Stimulated activated memory B cell treated with anti-CD40 and anti-IgM and Interleukin-4, amounts not matched to agents 10 μg/mL and 1 μg/mL and 100 μg/mL, for 72 hours (primary cell): Measurements from ENCODE around the gene LST1.
"Not testable (repeated sequence)": the region's sequence is repeated elsewhere in the genome, so short reads cannot be mapped to it uniquely, and the experiment has no call there.

ENCODE experiments used
- ATAC-seq: fragments of 150-1000 bp; cut with Tn5 transposase; 2 replicates; pipeline ENCODE4 v1.10.0; 2021
- H3K27ac Mint-ChIP-seq: one replicate; pipeline ENCODE4 v1.8.0; 2022; ENCODE audit warnings: mild to moderate bottlenecking, mixed read lengths
- H3K27me3 Mint-ChIP-seq: one replicate; pipeline ENCODE4 v1.8.0; 2022; ENCODE audit warnings: mixed read lengths
- H3K36me3 Mint-ChIP-seq: one replicate; pipeline ENCODE4 v1.8.0; 2022; ENCODE audit warnings: mixed read lengths
- H3K4me1 Mint-ChIP-seq: one replicate; pipeline ENCODE4 v1.8.0; 2022; ENCODE audit warnings: mixed read lengths
- H3K4me3 Mint-ChIP-seq: one replicate; pipeline ENCODE4 v1.8.0; 2022; ENCODE audit warnings: mild to moderate bottlenecking, moderate library complexity, mixed read lengths
- H3K9me3 Mint-ChIP-seq: one replicate; pipeline ENCODE4 v1.8.0; 2022; ENCODE audit warnings: mixed read lengths

LST1 gene

GRCh38 chr6:31586008-31586407 is at the start of gene LST1:
TSS of gene LST1 (plus strand) at chr6:31586277. CDS start at chr6:31587300, 1,023 bp downstream.
- Mint-ChIP-seq H3K27ac (peak within 1 kb of the TSS; percentile 82), H3K36me3 (peaks cover 7% of the 10 kb centered on the region), H3K4me1 (peaks cover 66% of the 10 kb centered on the region), H3K4me3 (peak within 1 kb of the TSS; percentile 73), H3K9me3 (no peaks in the 10 kb centered on the region), H3K27me3 (no peaks in the 10 kb centered on the region)
- no peak for ATAC-seq

GRCh38 chr6:31538805-31539400 is 47.2 kb upstream of the LST1 start:
- Mint-ChIP-seq H3K27ac (peak overlapping the region; percentile 92), H3K36me3 (peaks cover 67% of the 10 kb centered on the region), H3K27me3 (no peaks in the 10 kb centered on the region), H3K4me3 (peak overlapping the region; percentile 48), H3K4me1 (peaks cover 38% of the 10 kb centered on the region), H3K9me3 (no peaks in the 10 kb centered on the region)
- ATAC-seq: no peak

GRCh38 chr6:31540640-31541039 is 45.4 kb upstream of the LST1 start:
- ATAC-seq: no peak
- Mint-ChIP-seq H3K4me1 (peaks cover 38% of the 10 kb centered on the region), H3K9me3 (no peaks in the 10 kb centered on the region), H3K27ac (peak overlapping the region; percentile 92), H3K4me3 (peak overlapping the region; percentile 84), H3K36me3 (peaks cover 51% of the 10 kb centered on the region), H3K27me3 (no peaks in the 10 kb centered on the region)

- ATAC-seq: peak; percentile 46
- Mint-ChIP-seq H3K4me3 (peak overlapping the region; percentile 84), H3K27me3 (no peaks in the 10 kb centered on the region), H3K9me3 (no peaks in the 10 kb centered on the region), H3K27ac (peak overlapping the region; percentile 92), H3K36me3 (peaks cover 46% of the 10 kb centered on the region), H3K4me1 (peaks cover 38% of the 10 kb centered on the region)
These were observed 44.9 kb upstream of the LST1 start for GRCh38 chr6:31541059-31541657.

GRCh38 chr6:31541658-31542521 is 44.2 kb upstream of the LST1 start, which contains the start of gene DDX39B:
TSS of gene DDX39B (minus strand) at chr6:31542003. CDS start at chr6:31540532, 1,471 bp downstream.
- Mint-ChIP-seq H3K4me3 (peak within 1 kb of the TSS; percentile 84), H3K9me3 (no peaks in the 10 kb centered on the region), H3K4me1 (peaks cover 45% of the 10 kb centered on the region), H3K36me3 (peaks cover 40% of the 10 kb centered on the region), H3K27ac (peak within 1 kb of the TSS; percentile 92), H3K27me3 (no peaks in the 10 kb centered on the region)
- ATAC-seq: peak; percentile 91

GRCh38 chr6:31543639-31544038 is 42.4 kb upstream of the LST1 start:
- ATAC-seq: no peak
- H3K27ac Mint-ChIP-seq: no peak overlapping the region
- H3K4me3 Mint-ChIP-seq: no peak overlapping the region
- H3K9me3 Mint-ChIP-seq: no peaks in the 10 kb centered on the region
- H3K4me1 Mint-ChIP-seq: peaks cover 49% of the 10 kb centered on the region
- H3K27me3 Mint-ChIP-seq: no peaks in the 10 kb centered on the region
- peaks cover 30% of the 10 kb centered on the region for H3K36me3 Mint-ChIP-seq

- no peaks in the 10 kb centered on the region for H3K27me3 Mint-ChIP-seq
- no peak overlapping the region for H3K4me3 Mint-ChIP-seq
- peaks cover 19% of the 10 kb centered on the region for H3K36me3 Mint-ChIP-seq
- no peak overlapping the region for H3K27ac Mint-ChIP-seq
- no peaks in the 10 kb centered on the region for H3K9me3 Mint-ChIP-seq
- H3K4me1 Mint-ChIP-seq: peaks cover 47% of the 10 kb centered on the region
- ATAC-seq: no peak
These were observed 41.4 kb upstream of the LST1 start for GRCh38 chr6:31544676-31545075.

GRCh38 chr6:31545291-31545690 is 40.8 kb upstream of the LST1 start:
- H3K27me3 Mint-ChIP-seq: no peaks in the 10 kb centered on the region
- peaks cover 13% of the 10 kb centered on the region for H3K36me3 Mint-ChIP-seq
- no peak overlapping the region for H3K27ac Mint-ChIP-seq
- no peak overlapping the region for H3K4me3 Mint-ChIP-seq
- ATAC-seq: no peak
- peaks cover 41% of the 10 kb centered on the region for H3K4me1 Mint-ChIP-seq
- no peaks in the 10 kb centered on the region for H3K9me3 Mint-ChIP-seq

- H3K4me3 Mint-ChIP-seq: peak within 1 kb of the TSS; percentile 88
- H3K36me3 Mint-ChIP-seq: peaks cover 8% of the 10 kb centered on the region
- peak within 1 kb of the TSS; percentile 66 for H3K27ac Mint-ChIP-seq
- ATAC-seq: peak; percentile 79
- no peaks in the 10 kb centered on the region for H3K9me3 Mint-ChIP-seq
- H3K4me1 Mint-ChIP-seq: peaks cover 37% of the 10 kb centered on the region
- no peaks in the 10 kb centered on the region for H3K27me3 Mint-ChIP-seq
These were observed 39.6 kb upstream of the LST1 start, which contains the start of gene ATP6V1G2 for GRCh38 chr6:31546339-31546957. TSS of gene ATP6V1G2 (minus strand) at chr6:31546608. CDS start at chr6:31546559, 49 bp downstream.

- peaks cover 7% of the 10 kb centered on the region for H3K36me3 Mint-ChIP-seq
- H3K27me3 Mint-ChIP-seq: no peaks in the 10 kb centered on the region
- peak within 1 kb of the TSS; percentile 66 for H3K27ac Mint-ChIP-seq
- no peaks in the 10 kb centered on the region for H3K9me3 Mint-ChIP-seq
- ATAC-seq: peak; percentile 94
- H3K4me3 Mint-ChIP-seq: peak within 1 kb of the TSS; percentile 88
- H3K4me1 Mint-ChIP-seq: peaks cover 44% of the 10 kb centered on the region
These were observed 38.9 kb upstream of the LST1 start, which contains the start of gene NFKBIL1 for GRCh38 chr6:31546958-31547726. TSS of gene NFKBIL1 (plus strand) at chr6:31547608. CDS start at chr6:31547695, 87 bp downstream.

GRCh38 chr6:31547727-31548543 is 38.1 kb upstream of the LST1 start:
- H3K27ac Mint-ChIP-seq: peak overlapping the region; percentile 66
- peak overlapping the region; percentile 88 for H3K4me3 Mint-ChIP-seq
- H3K4me1 Mint-ChIP-seq: peaks cover 46% of the 10 kb centered on the region
- H3K36me3 Mint-ChIP-seq: peaks cover 7% of the 10 kb centered on the region
- H3K27me3 Mint-ChIP-seq: no peaks in the 10 kb centered on the region
- ATAC-seq: no peak
- H3K9me3 Mint-ChIP-seq: no peaks in the 10 kb centered on the region

GRCh38 chr6:31548544-31548873 is 37.6 kb upstream of the LST1 start:
- Mint-ChIP-seq H3K9me3 (no peaks in the 10 kb centered on the region), H3K27ac (peak overlapping the region; percentile 66), H3K27me3 (no peaks in the 10 kb centered on the region), H3K4me1 (peaks cover 46% of the 10 kb centered on the region), H3K36me3 (peaks cover 7% of the 10 kb centered on the region), H3K4me3 (peak overlapping the region; percentile 88)
- ATAC-seq: no peak

- H3K9me3 Mint-ChIP-seq, H3K36me3 Mint-ChIP-seq, H3K27me3 Mint-ChIP-seq: not testable (repeated sequence)
- ATAC-seq: peak; percentile 39
- Mint-ChIP-seq H3K27ac (peak overlapping the region; percentile 73), H3K4me3 (peak overlapping the region; percentile 61), H3K4me1 (peaks cover 60% of the 10 kb centered on the region)
These were observed 34.7 kb upstream of the LST1 start for GRCh38 chr6:31551371-31551770.

GRCh38 chr6:31556307-31556706 is 29.8 kb upstream of the LST1 start:
- ATAC-seq: no peak
- Mint-ChIP-seq H3K27me3 (no peaks in the 10 kb centered on the region), H3K27ac (no peak overlapping the region), H3K4me3 (no peak overlapping the region), H3K9me3 (no peaks in the 10 kb centered on the region), H3K36me3 (peaks cover 21% of the 10 kb centered on the region), H3K4me1 (peaks cover 74% of the 10 kb centered on the region)
